H9 (cell line): ENCODE data around the gene TTC23. TPM values are rescaled to one million over a fixed set of nuclear protein-coding genes. Genes with fewer than 3 reads are reported as not detected.
"Not testable (repeated sequence)": the region's sequence is repeated elsewhere in the genome, so short reads cannot be mapped to it uniquely, and the experiment has no call there.

Experiments
- DNase-seq: peaks from one replicate; pipeline ENCODE4 v3.0.0-alpha.2; 2017
- H2AFZ ChIP-seq: one replicate; pipeline ENCODE4 v1.6.1; 2013; ENCODE audit warnings: mild to moderate bottlenecking, low read length, control low read depth, moderate library complexity
- H2AK5ac ChIP-seq: 2 replicates; pipeline ENCODE4 v1.6.1; 2013; ENCODE audit warnings: low read length, control low read depth, mixed read lengths; ENCODE audit not compliant: insufficient read length
- H2BK120ac ChIP-seq: one replicate; pipeline ENCODE4 v1.6.1; 2013; ENCODE audit warnings: low read depth, mild to moderate bottlenecking, low read length, control low read depth, inconsistent platforms; ENCODE audit not compliant: poor library complexity, severe bottlenecking
- H2BK12ac ChIP-seq: 2 replicates; pipeline ENCODE4 v1.6.1; 2013; ENCODE audit warnings: low read length, control low read depth, mixed read lengths, low read depth; ENCODE audit not compliant: insufficient read length
- H2BK15ac ChIP-seq: 2 replicates; pipeline ENCODE4 v1.6.1; 2013; ENCODE audit warnings: low read depth, low read length, control low read depth
- H2BK20ac ChIP-seq: one replicate; pipeline ENCODE4 v1.6.1; 2013; ENCODE audit warnings: low read depth, mild to moderate bottlenecking, low read length, control low read depth, inconsistent platforms; ENCODE audit not compliant: poor library complexity, severe bottlenecking
- H2BK5ac ChIP-seq: 2 replicates; pipeline ENCODE4 v1.6.1; 2013; ENCODE audit warnings: low read length, control low read depth, mixed read lengths; ENCODE audit not compliant: insufficient read length
- H3K14ac ChIP-seq: 2 replicates; pipeline ENCODE4 v1.6.1; 2013; ENCODE audit warnings: low read length, control low read depth; ENCODE audit not compliant: insufficient read depth
- H3K18ac ChIP-seq: 2 replicates; pipeline ENCODE4 v1.6.1; 2013; ENCODE audit warnings: low read depth, mild to moderate bottlenecking, mixed read lengths, low read length, control low read depth; ENCODE audit not compliant: insufficient read length
- H3K23ac ChIP-seq: 2 replicates; pipeline ENCODE4 v1.6.1; 2013; ENCODE audit warnings: low read length, control low read depth, mixed read lengths, low read depth; ENCODE audit not compliant: insufficient read length
- H3K23me2 ChIP-seq: 2 replicates; pipeline ENCODE4 v1.6.1; 2013; ENCODE audit warnings: low read depth, mild to moderate bottlenecking, mixed read lengths, low read length, control low read depth; ENCODE audit not compliant: insufficient read length, poor library complexity, severe bottlenecking
- H3K27ac ChIP-seq: 2 replicates; pipeline ENCODE4 v1.5.1; 2013; ENCODE audit warnings: low read length, control low read depth, mixed read lengths, low read depth; ENCODE audit not compliant: insufficient read length
- H3K27me3 ChIP-seq: 2 replicates; pipeline ENCODE4 v1.6.1; 2013; ENCODE audit warnings: low read length, control low read depth, inconsistent platforms; ENCODE audit not compliant: insufficient read depth
- H3K4ac ChIP-seq: 2 replicates; pipeline ENCODE4 v1.6.1; 2013; ENCODE audit warnings: low read depth, mild to moderate bottlenecking, control low read depth, inconsistent platforms, low read length, moderate library complexity
- H3K4me1 ChIP-seq: 2 replicates; pipeline ENCODE4 v1.6.1; 2013; ENCODE audit warnings: low read length, control low read depth, inconsistent platforms; ENCODE audit not compliant: insufficient read depth
- H3K4me2 ChIP-seq: 2 replicates; pipeline ENCODE4 v1.6.1; 2013; ENCODE audit warnings: low read length, control low read depth, mixed read lengths; ENCODE audit not compliant: insufficient read length, insufficient read depth
- H3K56ac ChIP-seq: 2 replicates; pipeline ENCODE4 v1.6.1; 2013; ENCODE audit warnings: low read depth, mild to moderate bottlenecking, mixed read lengths, low read length, control low read depth; ENCODE audit not compliant: insufficient read length
- H3K79me1 ChIP-seq: 2 replicates; pipeline ENCODE4 v1.6.1; 2013; ENCODE audit warnings: low read depth, mild to moderate bottlenecking, moderate library complexity, low read length, control low read depth, inconsistent platforms; ENCODE audit not compliant: insufficient read depth, poor library complexity, severe bottlenecking
- H3K79me2 ChIP-seq: 2 replicates; pipeline ENCODE4 v1.6.1; 2013; ENCODE audit warnings: low read length, control low read depth, inconsistent platforms; ENCODE audit not compliant: insufficient read depth
- H3K9ac ChIP-seq: 2 replicates; pipeline ENCODE4 v1.6.1; 2013; ENCODE audit warnings: low read length, control low read depth, mixed read lengths; ENCODE audit not compliant: insufficient read length; ENCODE audit errors: extremely low read depth
- H3K9me3 ChIP-seq: one replicate; pipeline ENCODE4 v1.6.1; 2013; ENCODE audit warnings: low read depth, low read length, inconsistent platforms; ENCODE audit not compliant: control insufficient read depth
- H3T11ph ChIP-seq: one replicate; pipeline ENCODE4 v1.6.1; 2013; ENCODE audit warnings: mild to moderate bottlenecking, low read length, control low read depth, inconsistent platforms
- H4K20me1 ChIP-seq: one replicate; pipeline ENCODE4 v1.6.1; 2013; ENCODE audit not compliant: control insufficient read depth, insufficient read length, insufficient read depth
- H4K5ac ChIP-seq: 2 replicates; pipeline ENCODE4 v1.6.1; 2013; ENCODE audit warnings: low read depth, mild to moderate bottlenecking, mixed read lengths, low read length, control low read depth; ENCODE audit not compliant: insufficient read length
- H4K8ac ChIP-seq: replicated peaks from 2 replicates; pipeline ENCODE4 v1.6.1; 2013; ENCODE audit warnings: low read length, control low read depth, mixed read lengths, low read depth; ENCODE audit not compliant: insufficient read length
- H4K91ac ChIP-seq: 2 replicates; pipeline ENCODE4 v1.6.1; 2013; ENCODE audit warnings: low read depth, mild to moderate bottlenecking, moderate library complexity, mixed read lengths, low read length, control low read depth; ENCODE audit not compliant: insufficient read length
- H3K27ac Mint-ChIP-seq, 3 experiments: 2 replicates in 2 of 3; 3 replicates in 1 of 3; pipeline ENCODE4 v1.8.0; 2020 to 2021; ENCODE audit warnings: mixed read lengths in 3 of 3, mild to moderate bottlenecking in 1 of 3, moderate library complexity in 1 of 3
- H3K27me3 Mint-ChIP-seq: 2 replicates; pipeline ENCODE4 v1.8.0; 2021; ENCODE audit warnings: low read depth, mild to moderate bottlenecking, moderate library complexity, mixed read lengths
- H3K36me3 Mint-ChIP-seq, 3 experiments: 2 replicates in 2 of 3; 3 replicates in 1 of 3; pipeline ENCODE4 v1.8.0; 2020 to 2021; ENCODE audit warnings: low read depth in 3 of 3, mixed read lengths in 3 of 3; ENCODE audit not compliant: insufficient read depth in 1 of 3
- H3K4me1 Mint-ChIP-seq, 2 experiments: 2 replicates each; pipeline ENCODE4 v1.8.0; 2020; ENCODE audit warnings: mixed read lengths in 2 of 2
- H3K4me3 Mint-ChIP-seq, 2 experiments: 2 replicates in 1 of 2; 3 replicates in 1 of 2; pipeline ENCODE4 v1.8.0; 2020 to 2021; ENCODE audit warnings: mild to moderate bottlenecking in 2 of 2, mixed read lengths in 2 of 2, moderate library complexity in 1 of 2
- H3K9me3 Mint-ChIP-seq, 2 experiments: 2 replicates in 1 of 2; 3 replicates in 1 of 2; pipeline ENCODE4 v1.8.0; 2020; ENCODE audit warnings: mild to moderate bottlenecking in 2 of 2, mixed read lengths in 2 of 2, moderate library complexity in 1 of 2
- whole genome bisulfite sequencing: extraction: QIAGEN DNeasy Blood & Tissue Kit; methylation state at CpG from one replicate; pipeline ENCODE4 v1.1.7; 2013; ENCODE audit warnings: missing lambda C conversion rate, low lambda C conversion rate, mixed read lengths; ENCODE audit not compliant: insufficient read length; ENCODE audit errors: extremely low coverage; 5-methylcytosine and 5-hydroxymethylcytosine counted together
- total RNA-seq: library from RNA; stranded (reverse); gene quantifications from 2 replicates; pipeline ENCODE4 v1.2.1, GENCODE V29; 2021
- TF ChIP-seq, protein P1 (sequence below): fragments of 200-600 bp; sonication (generic); conservative IDR thresholded peaks from 3 replicates; pipeline ENCODE4 v1.8.0; 2021; ENCODE audit warnings: antibody characterized with exemption, mild to moderate bottlenecking

The TTC23 gene
- total RNA-seq, 1 experiment from 2014 or later = 14.3 TPM

DNA sequence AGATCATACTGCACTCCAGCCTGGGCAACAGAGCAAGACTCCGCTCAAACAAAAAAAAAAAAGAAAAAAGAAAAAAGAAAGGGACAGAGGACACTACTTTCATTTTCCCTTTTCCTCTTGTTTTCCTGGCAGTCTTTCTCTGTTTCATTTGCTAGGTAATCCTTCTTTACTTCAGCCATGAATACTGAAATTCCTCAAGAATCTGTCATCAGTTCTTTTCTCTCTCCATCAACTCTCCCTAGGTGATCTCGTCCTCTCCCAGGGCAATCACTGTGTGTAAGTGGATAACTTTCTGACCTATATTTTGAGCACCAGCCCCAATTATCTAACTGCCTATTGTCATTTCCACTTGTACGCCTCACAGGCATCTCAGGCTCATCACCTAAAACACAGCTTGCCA, 51.5 kb downstream of the TTC23 start:
- no peak overlapping the region for H2BK5ac ChIP-seq
- no peaks in the 10 kb centered on the region for H3K79me2 ChIP-seq
- no peak overlapping the region for H2BK15ac ChIP-seq
- Mint-ChIP-seq H3K4me3 (no peak overlapping the region), H3K27me3 (no peaks in the 10 kb centered on the region), H3K9me3 (peaks cover 8 to 9% of the 10 kb centered on the region in 2 experiments), H3K36me3 (peaks cover 33 to 51% (median 49%) of the 10 kb centered on the region in 3 experiments), H3K27ac (no peak overlapping the region), H3K4me1 (0 out of 4 replicates have a peak, but pooled peaks cover 0 to 7% of the 10 kb centered on the region in 2 experiments)
- no peak overlapping the region for H3K18ac ChIP-seq
- no peaks in the 10 kb centered on the region for H3K23me2 ChIP-seq
- no peak overlapping the region for H3K9ac ChIP-seq
- H3K9me3 ChIP-seq = no peaks in the 10 kb centered on the region
- DNase-seq = no peak
- no peak overlapping the region for H3K27ac ChIP-seq
- no peaks in the 10 kb centered on the region for H3K79me1 ChIP-seq
- H2BK12ac ChIP-seq = no peak overlapping the region
- H3K23ac ChIP-seq = no peak overlapping the region
- no peak overlapping the region for H4K8ac ChIP-seq
- no peak overlapping the region for H2BK120ac ChIP-seq
- H3K4me2 ChIP-seq = no peak overlapping the region
- H3K56ac ChIP-seq = no peak overlapping the region
- TF ChIP-seq, protein P1, sequence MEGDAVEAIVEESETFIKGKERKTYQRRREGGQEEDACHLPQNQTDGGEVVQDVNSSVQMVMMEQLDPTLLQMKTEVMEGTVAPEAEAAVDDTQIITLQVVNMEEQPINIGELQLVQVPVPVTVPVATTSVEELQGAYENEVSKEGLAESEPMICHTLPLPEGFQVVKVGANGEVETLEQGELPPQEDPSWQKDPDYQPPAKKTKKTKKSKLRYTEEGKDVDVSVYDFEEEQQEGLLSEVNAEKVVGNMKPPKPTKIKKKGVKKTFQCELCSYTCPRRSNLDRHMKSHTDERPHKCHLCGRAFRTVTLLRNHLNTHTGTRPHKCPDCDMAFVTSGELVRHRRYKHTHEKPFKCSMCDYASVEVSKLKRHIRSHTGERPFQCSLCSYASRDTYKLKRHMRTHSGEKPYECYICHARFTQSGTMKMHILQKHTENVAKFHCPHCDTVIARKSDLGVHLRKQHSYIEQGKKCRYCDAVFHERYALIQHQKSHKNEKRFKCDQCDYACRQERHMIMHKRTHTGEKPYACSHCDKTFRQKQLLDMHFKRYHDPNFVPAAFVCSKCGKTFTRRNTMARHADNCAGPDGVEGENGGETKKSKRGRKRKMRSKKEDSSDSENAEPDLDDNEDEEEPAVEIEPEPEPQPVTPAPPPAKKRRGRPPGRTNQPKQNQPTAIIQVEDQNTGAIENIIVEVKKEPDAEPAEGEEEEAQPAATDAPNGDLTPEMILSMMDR = no peak
- no peaks in the 10 kb centered on the region for H4K20me1 ChIP-seq
- no peak overlapping the region for H3T11ph ChIP-seq
- H3K14ac ChIP-seq = no peak overlapping the region
- no peak overlapping the region for H2AFZ ChIP-seq
- WGBS = no CpG with 5 or more reads among the region's 3 CpGs
- no peaks in the 10 kb centered on the region for H3K4me1 ChIP-seq
- H4K91ac ChIP-seq = no peak overlapping the region
- no peak overlapping the region for H3K4ac ChIP-seq
- no peaks in the 10 kb centered on the region for H3K27me3 ChIP-seq
- H2BK20ac ChIP-seq = no peak overlapping the region
- no peak overlapping the region for H4K5ac ChIP-seq
- H2AK5ac ChIP-seq = no peak overlapping the region

DNA sequence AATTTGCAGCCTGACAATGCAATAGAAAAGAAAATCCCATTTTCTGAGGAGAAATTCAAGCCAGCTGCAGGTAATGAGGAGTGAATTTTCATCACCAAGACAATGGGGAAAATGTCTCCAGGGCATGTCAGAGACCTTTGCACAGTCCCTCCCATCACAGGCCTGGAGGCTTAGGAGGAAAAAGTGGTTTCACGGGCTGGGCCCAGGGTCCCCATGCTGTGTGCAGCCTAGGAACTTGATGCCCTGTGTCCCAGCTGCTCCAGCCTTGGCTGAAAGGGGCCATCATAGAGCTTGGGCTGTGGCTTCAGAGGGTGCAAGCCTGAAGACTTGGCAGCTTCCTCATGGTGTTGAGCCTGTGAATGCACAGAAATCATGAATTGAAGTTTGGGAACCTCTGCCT, 57.2 kb downstream of the TTC23 start:
- H4K91ac ChIP-seq, H3K4me1 Mint-ChIP-seq, H2BK5ac ChIP-seq, H3K23me2 ChIP-seq, H4K5ac ChIP-seq, H2BK120ac ChIP-seq, H3K4ac ChIP-seq, H3K4me3 Mint-ChIP-seq, H3K27ac Mint-ChIP-seq, H2BK15ac ChIP-seq, H3K79me1 ChIP-seq, H2AFZ ChIP-seq, H4K8ac ChIP-seq, H3K18ac ChIP-seq, H2BK20ac ChIP-seq, H3K14ac ChIP-seq, DNase-seq, H3K9me3 ChIP-seq, H3K4me1 ChIP-seq, H3K23ac ChIP-seq, H3K27ac ChIP-seq, H3K9ac ChIP-seq, H3K4me2 ChIP-seq, H3K27me3 ChIP-seq, H3K56ac ChIP-seq, H2BK12ac ChIP-seq, H3K27me3 Mint-ChIP-seq, H3K79me2 ChIP-seq, H3T11ph ChIP-seq, H2AK5ac ChIP-seq, H4K20me1 ChIP-seq: not testable (repeated sequence)
- peaks cover 21 to 27% of the 10 kb centered on the region in 2 experiments for H3K9me3 Mint-ChIP-seq
- WGBS = no CpG with 5 or more reads among the region's 1 CpG
- peaks cover 45 to 62% (median 57%) of the 10 kb centered on the region in 3 experiments for H3K36me3 Mint-ChIP-seq
